GM06990 (cell line): Measurements from ENCODE around the gene CTNNA3.

Experiments
- DNase-seq: peaks from one replicate; pipeline ENCODE4 v3.0.0-alpha.2; 2011; ENCODE audit not compliant: insufficient read length; ENCODE audit errors: extremely low read depth
- H3K27me3 ChIP-seq: replicated peaks from 2 replicates; pipeline ENCODE4 v1.6.0; 2011; ENCODE audit warnings: low read length; ENCODE audit not compliant: control insufficient read depth, insufficient read depth
- H3K36me3 ChIP-seq: 2 replicates; pipeline ENCODE4 v1.5.1; 2011; ENCODE audit warnings: low read length; ENCODE audit not compliant: control insufficient read depth, insufficient read depth
- H3K4me3 ChIP-seq: replicated peaks from 2 replicates; pipeline ENCODE4 v1.5.1; 2011; ENCODE audit warnings: low read depth, mild to moderate bottlenecking, control low read depth, low read length
- CTCF ChIP-seq: IDR thresholded peaks from 2 replicates; pipeline ENCODE4 v1.5.1; 2011; ENCODE audit warnings: low read length, control low read depth, mild to moderate bottlenecking, inconsistent platforms; ENCODE audit not compliant: insufficient read depth, poor library complexity, severe bottlenecking

Gene CTNNA3

GRCh38 chr10:66671562-66671961 lies 1024.4 kb downstream of the CTNNA3 start:
- Histone ChIP-seq H3K36me3 (no peaks in the 10 kb centered on the region), H3K27me3 (no peaks in the 10 kb centered on the region), H3K4me3 (no peak overlapping the region)
- no peak for TF ChIP-seq CTCF
- no peak for DNase-seq

- DNase-seq = no peak
- Histone ChIP-seq H3K36me3 (no peaks in the 10 kb centered on the region), H3K4me3 (no peak overlapping the region), H3K27me3 (no peaks in the 10 kb centered on the region)
- TF ChIP-seq CTCF = no peak
Observed at GRCh38 chr10:66671064-66671463, 1024.9 kb downstream of the CTNNA3 start.

- H3K4me3 ChIP-seq = no peak overlapping the region
- no peaks in the 10 kb centered on the region for H3K36me3 ChIP-seq
- TF ChIP-seq CTCF = no peak
- no peak for DNase-seq
- no peaks in the 10 kb centered on the region for H3K27me3 ChIP-seq
Observed at GRCh38 chr10:66656499-66656898, 1039.5 kb downstream of the CTNNA3 start.

- Histone ChIP-seq H3K36me3 (no peaks in the 10 kb centered on the region), H3K27me3 (no peaks in the 10 kb centered on the region), H3K4me3 (no peak overlapping the region)
- TF ChIP-seq CTCF = no peak
- DNase-seq = no peak
Observed at GRCh38 chr10:66654861-66655260, 1041.1 kb downstream of the CTNNA3 start.

GRCh38 chr10:66651308-66652082 lies 1044.5 kb downstream of the CTNNA3 start:
- no peak for TF ChIP-seq CTCF
- no peak for DNase-seq
- H3K36me3 ChIP-seq = no peaks in the 10 kb centered on the region
- no peaks in the 10 kb centered on the region for H3K27me3 ChIP-seq
- H3K4me3 ChIP-seq = no peak overlapping the region
